SU-DHL-6 (cell line): ENCODE results near the gene TRIM13.

Experiments used
- H2AFZ ChIP-seq: fragments of 200-600 bp; sonication (generic); 2 replicates; pipeline ENCODE4 v1.6.1; 2014; ENCODE audit warnings: low read depth, mild to moderate bottlenecking, moderate library complexity, mixed read lengths, antibody characterized with exemption, low read length; ENCODE audit not compliant: severe bottlenecking
- H3F3A ChIP-seq: fragments of 200-600 bp; shearing (Covaris generic); 2 replicates; pipeline ENCODE4 v1.6.0; 2016; ENCODE audit warnings: antibody characterized with exemption, mild to moderate bottlenecking; ENCODE audit not compliant: insufficient read depth
- H3K27ac ChIP-seq: fragments of 200-600 bp; sonication (generic); 2 replicates; pipeline ENCODE4 v1.5.1; 2016; ENCODE audit warnings: low read depth, mild to moderate bottlenecking, low read length, moderate library complexity, mixed read lengths
- H3K27me3 ChIP-seq: fragments of 200-600 bp; sonication (generic), shearing (Covaris generic); 2 replicates; pipeline ENCODE4 v1.6.0; 2014; ENCODE audit warnings: mild to moderate bottlenecking, low read length
- H3K36me3 ChIP-seq: fragments of 200-600 bp; sonication (generic); 2 replicates; pipeline ENCODE4 v1.6.1; 2014; ENCODE audit warnings: mild to moderate bottlenecking, low read length, mixed read lengths
- H3K4me2 ChIP-seq: fragments of 300-600, 200-600 bp; shearing (Covaris generic), sonication (generic); 2 replicates; pipeline ENCODE4 v1.6.0; 2014; ENCODE audit warnings: low read length, low read depth, mild to moderate bottlenecking; ENCODE audit not compliant: poor library complexity, severe bottlenecking
- H3K4me3 ChIP-seq: fragments of 200-600 bp; sonication (generic); 2 replicates; pipeline ENCODE4 v1.5.1; 2014; ENCODE audit warnings: antibody characterized with exemption, low read length, mild to moderate bottlenecking, mixed read lengths; ENCODE audit not compliant: insufficient read depth, poor library complexity, severe bottlenecking
- H3K79me2 ChIP-seq: fragments of 200-600 bp; sonication (generic); 2 replicates; pipeline ENCODE4 v1.6.1; 2014; ENCODE audit warnings: mild to moderate bottlenecking, low read length, moderate library complexity; ENCODE audit not compliant: insufficient read depth
- H3K9ac ChIP-seq: fragments of 200-600 bp; sonication (generic); 2 replicates; pipeline ENCODE4 v1.7.0; 2014; ENCODE audit warnings: mild to moderate bottlenecking, low read length
- H3K9me2 ChIP-seq: fragments of 200-600 bp; sonication (generic); replicated peaks from 2 replicates; pipeline ENCODE4 v1.6.1; 2014; ENCODE audit warnings: low read length; ENCODE audit not compliant: insufficient read depth
- H3K9me3 ChIP-seq: fragments of 200-600 bp; sonication (generic); 2 replicates; pipeline ENCODE4 v1.6.1; 2014; ENCODE audit warnings: low read length, mixed read lengths; ENCODE audit not compliant: insufficient read depth
- H4K20me1 ChIP-seq: fragments of 200-600 bp; sonication (generic); 2 replicates; pipeline ENCODE4 v1.6.1; 2014; ENCODE audit warnings: low read depth, mild to moderate bottlenecking, antibody characterized with exemption, low read length, moderate library complexity, mixed read lengths
- EZH2phosphoT487 ChIP-seq: fragments of 200-600 bp; sonication (generic), shearing (Covaris generic); conservative IDR thresholded peaks from 2 replicates; pipeline ENCODE4 v1.6.1; 2018; ENCODE audit warnings: mild to moderate bottlenecking, antibody characterized with exemption, low read length, moderate library complexity, mixed read lengths
- TF ChIP-seq, protein P1 (sequence below): fragments of 200-600 bp; sonication (generic); IDR thresholded peaks from one replicate; pipeline ENCODE4 v1.5.1; 2017; ENCODE audit warnings: antibody characterized with exemption, mild to moderate bottlenecking, low read length, moderate library complexity; ENCODE audit not compliant: insufficient read depth, poor library complexity, severe bottlenecking

TRIM13 gene

DNA sequence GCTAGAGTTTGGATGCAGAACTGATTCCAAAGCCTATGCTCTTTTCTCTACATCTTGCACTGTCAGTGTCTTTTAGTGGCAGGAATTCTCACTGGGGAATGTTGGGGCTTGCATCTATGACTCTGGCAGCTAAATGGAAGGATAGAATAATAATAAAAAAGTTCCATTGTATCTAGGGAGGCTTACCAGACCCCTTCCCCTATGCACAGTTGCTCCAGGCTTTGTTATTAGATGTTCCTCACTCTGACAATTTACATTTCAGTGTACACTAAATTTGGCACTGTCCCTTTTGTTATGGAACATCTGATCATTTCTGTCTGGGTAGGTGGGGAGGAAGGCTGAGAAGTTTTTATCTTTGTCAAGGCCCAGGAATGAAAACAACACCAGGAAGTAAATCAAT is 3.7 kb upstream of the TRIM13 start:
- Histone ChIP-seq H3K4me3 (no peak overlapping the region), H3K4me2 (no peak overlapping the region), H3K79me2 (peaks cover 8% of the 10 kb centered on the region; the same call in 1 of the 2 replicates), H3K9me3 (no peaks in the 10 kb centered on the region), H3K9me2 (no peaks in the 10 kb centered on the region), H4K20me1 (no peaks in the 10 kb centered on the region), H3K36me3 (no peaks in the 10 kb centered on the region), H3K9ac (no peak overlapping the region), H3K27me3 (no peaks in the 10 kb centered on the region), H3F3A (peaks cover 25% of the 10 kb centered on the region), H3K27ac (no peak overlapping the region), H2AFZ (no peak overlapping the region)
- TF ChIP-seq EZH2phosphoT487 = no peak
- TF ChIP-seq, protein P1, sequence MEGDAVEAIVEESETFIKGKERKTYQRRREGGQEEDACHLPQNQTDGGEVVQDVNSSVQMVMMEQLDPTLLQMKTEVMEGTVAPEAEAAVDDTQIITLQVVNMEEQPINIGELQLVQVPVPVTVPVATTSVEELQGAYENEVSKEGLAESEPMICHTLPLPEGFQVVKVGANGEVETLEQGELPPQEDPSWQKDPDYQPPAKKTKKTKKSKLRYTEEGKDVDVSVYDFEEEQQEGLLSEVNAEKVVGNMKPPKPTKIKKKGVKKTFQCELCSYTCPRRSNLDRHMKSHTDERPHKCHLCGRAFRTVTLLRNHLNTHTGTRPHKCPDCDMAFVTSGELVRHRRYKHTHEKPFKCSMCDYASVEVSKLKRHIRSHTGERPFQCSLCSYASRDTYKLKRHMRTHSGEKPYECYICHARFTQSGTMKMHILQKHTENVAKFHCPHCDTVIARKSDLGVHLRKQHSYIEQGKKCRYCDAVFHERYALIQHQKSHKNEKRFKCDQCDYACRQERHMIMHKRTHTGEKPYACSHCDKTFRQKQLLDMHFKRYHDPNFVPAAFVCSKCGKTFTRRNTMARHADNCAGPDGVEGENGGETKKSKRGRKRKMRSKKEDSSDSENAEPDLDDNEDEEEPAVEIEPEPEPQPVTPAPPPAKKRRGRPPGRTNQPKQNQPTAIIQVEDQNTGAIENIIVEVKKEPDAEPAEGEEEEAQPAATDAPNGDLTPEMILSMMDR = no peak

DNA sequence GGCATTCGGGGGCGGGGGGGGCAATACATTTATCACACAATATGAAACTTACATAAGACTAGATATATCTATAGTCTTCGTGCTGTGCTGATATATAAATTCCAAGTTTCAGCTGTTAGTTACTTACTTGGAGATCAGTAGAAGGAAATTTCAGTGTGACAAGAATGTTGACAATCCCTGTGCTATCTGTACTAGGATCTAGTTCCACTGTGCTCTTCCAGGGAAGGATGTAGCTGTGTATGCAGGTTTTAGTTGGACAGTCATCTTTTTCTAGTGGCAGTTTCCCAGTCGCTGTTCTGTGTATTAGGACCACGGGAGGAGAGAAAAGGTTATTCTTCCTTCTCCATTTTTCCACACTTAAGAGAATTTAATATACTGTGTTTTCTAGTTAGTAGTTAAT is 3.2 kb upstream of the TRIM13 start:
- H3K27ac ChIP-seq = no peak overlapping the region
- no peak for TF ChIP-seq EZH2phosphoT487
- TF ChIP-seq, protein P1 = no peak
- H3K27me3 ChIP-seq = no peaks in the 10 kb centered on the region

DNA sequence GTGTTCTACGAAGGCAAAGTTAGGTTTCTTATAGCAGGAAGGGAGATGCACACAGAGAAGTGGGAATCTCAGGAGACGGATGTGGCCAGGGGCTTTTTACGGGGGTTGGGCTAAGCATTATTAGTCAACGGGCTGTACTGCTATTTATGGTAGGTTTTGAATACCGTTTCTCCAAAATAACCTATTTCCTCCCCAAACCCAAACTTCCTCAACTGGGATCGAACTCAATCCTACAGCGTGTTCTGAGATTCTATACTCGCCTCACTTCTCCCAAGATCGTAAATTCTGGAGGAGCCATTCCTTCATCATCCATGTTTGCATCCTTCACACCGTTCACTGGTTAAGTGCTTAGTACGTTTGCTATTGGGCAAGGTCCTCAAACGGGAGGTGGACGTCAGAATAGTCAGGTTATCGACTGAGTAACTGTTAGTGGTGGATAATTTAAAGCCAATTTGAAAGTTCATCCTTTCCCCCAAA is 1.2 kb upstream of the TRIM13 start:
- Histone ChIP-seq H3K27ac (0 out of 2 replicates have a peak overlapping the region, but pooled peaks have one; percentile 83), H3K9me3 (no peaks in the 10 kb centered on the region), H2AFZ (peak overlapping the region; percentile 97), H3K79me2 (peaks cover 33% of the 10 kb centered on the region), H3K9ac (peak overlapping the region; percentile 90), H3F3A (peaks cover 25% of the 10 kb centered on the region), H3K36me3 (peaks cover 21% of the 10 kb centered on the region; the same call in 1 of the 2 replicates), H4K20me1 (no peaks in the 10 kb centered on the region), H3K9me2 (no peaks in the 10 kb centered on the region), H3K27me3 (no peaks in the 10 kb centered on the region), H3K4me3 (peak overlapping the region; percentile 87), H3K4me2 (peak overlapping the region; percentile 82)
- TF ChIP-seq, protein P1 = no peak
- TF ChIP-seq EZH2phosphoT487 = no peak

More for the DNA sequence above, 3.2 kb upstream of the TRIM13 start:
- H3K9ac ChIP-seq = no peak overlapping the region
- no peak overlapping the region for H2AFZ ChIP-seq
- peaks cover 25% of the 10 kb centered on the region for H3F3A ChIP-seq
- no peaks in the 10 kb centered on the region for H3K9me3 ChIP-seq
- H3K79me2 ChIP-seq = peaks cover 13% of the 10 kb centered on the region
- no peaks in the 10 kb centered on the region for H3K9me2 ChIP-seq
- no peak overlapping the region for H3K4me3 ChIP-seq
- H3K4me2 ChIP-seq = no peak overlapping the region
- peaks cover 5% of the 10 kb centered on the region; the same call in 1 of the 2 replicates for H3K36me3 ChIP-seq
- H4K20me1 ChIP-seq = no peaks in the 10 kb centered on the region
